K562 (cell line): ENCODE measurements around the gene TOM1L1. TPM values are rescaled to one million over a fixed set of nuclear protein-coding genes. Genes with fewer than 3 reads are reported as not detected.
A peak's percentile ranks its signal among the peaks of the same experiment; 100 is the strongest.

Experiments
- ARHGAP35 ChIP-seq: fragments of 450-650 bp; IDR thresholded peaks from 2 replicates; pipeline ENCODE4 v1.6.1; 2018; ENCODE audit not compliant: partially characterized antibody
- FOXK1 ChIP-seq: sonication (generic); formaldehyde crosslinking; IDR thresholded peaks from 2 replicates; pipeline ENCODE4 v1.8.0; 2022; ENCODE audit warnings: missing genetic modification reagents, mild to moderate bottlenecking, borderline replicate concordance
- FOXP1 ChIP-seq: sonication (generic); formaldehyde crosslinking; IDR thresholded peaks from 2 replicates; pipeline ENCODE4 v1.8.0; 2022; ENCODE audit warnings: mild to moderate bottlenecking, missing genetic modification reagents
- HLTF ChIP-seq: fragments of 450-650 bp; IDR thresholded peaks from 2 replicates; pipeline ENCODE4 v1.6.1; 2016
- ILF3 ChIP-seq: fragments of 450-650 bp; IDR thresholded peaks from 2 replicates; pipeline ENCODE4 v1.6.1; 2018; ENCODE audit warnings: antibody characterized with exemption, mild to moderate bottlenecking, moderate library complexity, borderline replicate concordance
- KAT7 ChIP-seq: sonication (generic); formaldehyde crosslinking; IDR thresholded peaks from 2 replicates; pipeline ENCODE4 v1.8.0; 2022; ENCODE audit warnings: missing genetic modification reagents, mild to moderate bottlenecking, borderline replicate concordance
- NELFE ChIP-seq: IDR thresholded peaks from 2 replicates; pipeline ENCODE4 v1.6.1; 2011; ENCODE audit warnings: mild to moderate bottlenecking; ENCODE audit not compliant: insufficient read depth, insufficient read length
- NR4A1 ChIP-seq, 2 experiments: fragments of 250-450 bp in 1 of 2; fragments of 450-650 bp in 1 of 2; sonication (Bioruptor Pico) in 1 of 2; IDR thresholded peaks; 2 replicates each; pipeline versions ENCODE4 v1.4.0 to v1.6.1; 2016 to 2020; ENCODE audit warnings: mild to moderate bottlenecking in 2 of 2, missing compliant biosample characterization in 1 of 2, missing genetic modification characterization in 1 of 2, moderate library complexity in 1 of 2
- SMAD3 ChIP-seq: fragments of 450-650 bp; formaldehyde crosslinking; conservative IDR thresholded peaks from 2 replicates; pipeline ENCODE4 v1.4.0; 2020; ENCODE audit warnings: mild to moderate bottlenecking
- SMARCB1 ChIP-seq: IDR thresholded peaks from 2 replicates; pipeline ENCODE4 v1.6.1; 2011; ENCODE audit warnings: improper control_type of control experiment, low read depth; ENCODE audit not compliant: insufficient read length
- SRSF3 ChIP-seq: fragments of 200-400 bp; formaldehyde crosslinking; IDR thresholded peaks from 2 replicates; pipeline ENCODE4 v1.6.1; 2016; ENCODE audit warnings: mild to moderate bottlenecking, low read length, moderate library complexity; ENCODE audit not compliant: insufficient read depth
- SRSF9 ChIP-seq: fragments of 200-400 bp; formaldehyde crosslinking; IDR thresholded peaks from 2 replicates; pipeline ENCODE4 v1.6.1; 2017; ENCODE audit warnings: low read depth, low read length, borderline replicate concordance
- TCFL5 ChIP-seq: fragments of 250-450 bp; sonication (Bioruptor Pico); conservative IDR thresholded peaks from 2 replicates; pipeline ENCODE4 v1.6.1; 2021; ENCODE audit warnings: mild to moderate bottlenecking, moderate library complexity, matching md5 sums
- ZNF143 ChIP-seq: sonication (generic); formaldehyde crosslinking; IDR thresholded peaks from 2 replicates; pipeline ENCODE4 v1.9.0; 2022; ENCODE audit warnings: mild to moderate bottlenecking, missing genetic modification reagents
- ZNF217 ChIP-seq: sonication (generic); formaldehyde crosslinking; IDR thresholded peaks from 2 replicates; pipeline ENCODE4 v1.8.0; 2022; ENCODE audit warnings: mild to moderate bottlenecking, missing genetic modification reagents
- ZNF24 ChIP-seq: fragments of 450-650 bp; IDR thresholded peaks from 2 replicates; pipeline ENCODE4 v1.6.1; 2016
- ZNF41 ChIP-seq: fragments of 250-450 bp; sonication (Bioruptor Pico); conservative IDR thresholded peaks from 2 replicates; pipeline ENCODE4 v1.4.0; 2020; ENCODE audit warnings: mild to moderate bottlenecking
- ZNF436 ChIP-seq: fragments of 250-450, 450-650 bp; sonication (Bioruptor Pico); formaldehyde crosslinking; IDR thresholded peaks from 2 replicates; pipeline ENCODE4 v1.7.0; 2020; ENCODE audit warnings: mild to moderate bottlenecking
- ZNF551 ChIP-seq: fragments of 250-450 bp; sonication (Bioruptor Pico); IDR thresholded peaks from 2 replicates; pipeline ENCODE4 v1.5.0; 2021; ENCODE audit warnings: mild to moderate bottlenecking, moderate library complexity
- ZNF780A ChIP-seq: fragments of 250-450 bp; sonication (Bioruptor Pico); IDR thresholded peaks from 2 replicates; pipeline ENCODE4 v1.5.0; 2021; ENCODE audit warnings: mild to moderate bottlenecking
- ZNF785 ChIP-seq: fragments of 250-450 bp; sonication (Bioruptor Pico); IDR thresholded peaks from 2 replicates; pipeline ENCODE4 v1.4.0; 2020; ENCODE audit warnings: mild to moderate bottlenecking
- polyA plus RNA-seq, 8 experiments: library from polyadenylated mRNA; depleted of rRNA in 4 of 8; stranded (reverse) in 5 of 8; unstranded in 3 of 8; fragments of >200 nt; fragmentation: Nextera tagmentation in 2 of 8; fragmentation: Illumina TruSeq in 1 of 8; extraction: Ambion mirVana in 2 of 8; extraction: Trizol in 1 of 8; gene quantifications; 2 replicates each; pipeline versions ENCODE4 v1.2.1 to v1.2.3, GENCODE V29; 2011 to 2014; ENCODE audit warnings: inconsistent platforms in 1 of 8, missing spikeins in 1 of 8
- total RNA-seq, 7 experiments: library from RNA; depleted of rRNA in 6 of 7; stranded (reverse); fragments of >200 nt in 6 of 7; fragmentation: Illumina TruSeq in 2 of 7; extraction: Trizol in 2 of 7; gene quantifications; 2 replicates each; pipeline versions ENCODE4 v1.2.1 to v1.2.3, GENCODE V29; 2011 to 2021; ENCODE audit warnings: low replicate concordance in 1 of 7
- TF ChIP-seq, protein P1 (sequence below): fragments of 450-650 bp; formaldehyde crosslinking; conservative IDR thresholded peaks from 2 replicates; pipeline ENCODE4 v1.4.0; 2022; ENCODE audit warnings: mild to moderate bottlenecking, missing genetic modification characterization
- TF ChIP-seq, protein P2 (sequence below): sonication (generic); formaldehyde crosslinking; IDR thresholded peaks from 2 replicates; pipeline ENCODE4 v1.8.1; 2022; ENCODE audit warnings: missing genetic modification reagents
- TF ChIP-seq, protein P3 (sequence below): fragments of 450-650 bp; IDR thresholded peaks from 2 replicates; pipeline ENCODE4 v1.6.1; 2018; ENCODE audit not compliant: partially characterized antibody

Gene TOM1L1
- total and polyA plus RNA-seq, 9 of the 15 experiments (the other 6 are each of a cell fraction or from before 2014, with no cell fraction given) = 21.3 to 74.3 (median 31.0) TPM

DNA sequence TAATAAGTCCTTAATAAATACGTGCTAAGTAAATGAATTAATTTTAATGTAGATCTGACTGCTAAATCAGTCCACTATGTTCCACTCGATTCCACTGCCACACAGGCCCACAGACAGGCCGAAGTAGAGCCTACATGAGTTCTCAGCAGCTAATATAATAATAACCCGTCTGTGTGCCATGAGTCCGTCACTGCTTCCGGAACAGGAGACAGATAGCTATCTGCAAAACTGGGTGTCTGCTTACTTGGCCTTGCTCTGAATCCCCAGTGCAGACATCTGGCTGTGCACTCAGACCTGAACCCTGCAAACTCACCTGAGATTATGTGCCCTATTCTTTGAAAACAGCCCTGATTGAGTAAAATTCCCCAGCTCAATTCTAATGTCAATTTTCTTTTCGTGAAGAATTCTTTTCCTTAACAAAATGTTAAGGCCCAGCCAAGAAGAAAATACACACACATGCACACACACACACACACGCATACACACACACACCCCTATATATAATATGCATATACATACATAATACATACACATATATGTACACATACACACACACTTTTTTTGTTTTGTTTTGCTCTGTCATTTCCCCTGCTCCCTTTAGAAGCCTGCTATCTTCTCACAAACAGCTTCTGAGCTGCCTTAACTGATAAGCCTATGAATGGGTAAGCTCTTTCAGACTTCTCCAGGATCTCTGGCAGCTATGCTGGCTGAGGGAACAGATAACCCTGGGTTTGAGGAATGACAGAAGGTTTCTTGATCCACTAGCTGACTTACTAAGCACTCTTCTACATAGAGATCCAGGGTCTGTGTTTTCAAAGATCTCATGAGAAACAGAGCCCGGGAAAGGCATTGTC, 39.8 kb upstream of the TOM1L1 start (continued):
- TF ChIP-seq, protein P1, sequence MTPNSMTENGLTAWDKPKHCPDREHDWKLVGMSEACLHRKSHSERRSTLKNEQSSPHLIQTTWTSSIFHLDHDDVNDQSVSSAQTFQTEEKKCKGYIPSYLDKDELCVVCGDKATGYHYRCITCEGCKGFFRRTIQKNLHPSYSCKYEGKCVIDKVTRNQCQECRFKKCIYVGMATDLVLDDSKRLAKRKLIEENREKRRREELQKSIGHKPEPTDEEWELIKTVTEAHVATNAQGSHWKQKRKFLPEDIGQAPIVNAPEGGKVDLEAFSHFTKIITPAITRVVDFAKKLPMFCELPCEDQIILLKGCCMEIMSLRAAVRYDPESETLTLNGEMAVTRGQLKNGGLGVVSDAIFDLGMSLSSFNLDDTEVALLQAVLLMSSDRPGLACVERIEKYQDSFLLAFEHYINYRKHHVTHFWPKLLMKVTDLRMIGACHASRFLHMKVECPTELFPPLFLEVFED (CRISPR knock-in tag) = no peak
- TF ChIP-seq, protein P2, sequence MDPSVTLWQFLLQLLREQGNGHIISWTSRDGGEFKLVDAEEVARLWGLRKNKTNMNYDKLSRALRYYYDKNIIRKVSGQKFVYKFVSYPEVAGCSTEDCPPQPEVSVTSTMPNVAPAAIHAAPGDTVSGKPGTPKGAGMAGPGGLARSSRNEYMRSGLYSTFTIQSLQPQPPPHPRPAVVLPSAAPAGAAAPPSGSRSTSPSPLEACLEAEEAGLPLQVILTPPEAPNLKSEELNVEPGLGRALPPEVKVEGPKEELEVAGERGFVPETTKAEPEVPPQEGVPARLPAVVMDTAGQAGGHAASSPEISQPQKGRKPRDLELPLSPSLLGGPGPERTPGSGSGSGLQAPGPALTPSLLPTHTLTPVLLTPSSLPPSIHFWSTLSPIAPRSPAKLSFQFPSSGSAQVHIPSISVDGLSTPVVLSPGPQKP (CRISPR knock-in tag) = no peak
- TF ChIP-seq ILF3 (no peak; the same call in 1 of the 2 replicates), FOXK1 (CRISPR knock-in tag) (no peak), ARHGAP35 (peak; percentile 23), ZNF24 (no peak; the same call in 1 of the 2 replicates), NR4A1 (CRISPR knock-in tag; IDR thresholded peaks at IDR 0.05) (no peak), NR4A1 (tag; IDR thresholded peaks at IDR 0.05) (0 out of 2 replicates have a peak, but pooled peaks have one; percentile 36), NELFE (no peak), TCFL5 (CRISPR knock-in tag) (no peak), ZNF551 (no peak), KAT7 (CRISPR knock-in tag) (no peak), ZNF780A (CRISPR knock-in tag) (no peak), ZNF143 (CRISPR knock-in tag) (no peak), FOXP1 (CRISPR knock-in tag) (no peak), SMAD3 (CRISPR knock-in tag) (peak; percentile 80), ZNF217 (CRISPR knock-in tag) (no peak), SRSF3 (no peak), HLTF (peak; percentile 79), ZNF41 (CRISPR knock-in tag) (no peak), SMARCB1 (no peak), ZNF785 (CRISPR knock-in tag) (no peak), SRSF9 (no peak), ZNF436 (CRISPR knock-in tag) (no peak)
- TF ChIP-seq, protein P3, sequence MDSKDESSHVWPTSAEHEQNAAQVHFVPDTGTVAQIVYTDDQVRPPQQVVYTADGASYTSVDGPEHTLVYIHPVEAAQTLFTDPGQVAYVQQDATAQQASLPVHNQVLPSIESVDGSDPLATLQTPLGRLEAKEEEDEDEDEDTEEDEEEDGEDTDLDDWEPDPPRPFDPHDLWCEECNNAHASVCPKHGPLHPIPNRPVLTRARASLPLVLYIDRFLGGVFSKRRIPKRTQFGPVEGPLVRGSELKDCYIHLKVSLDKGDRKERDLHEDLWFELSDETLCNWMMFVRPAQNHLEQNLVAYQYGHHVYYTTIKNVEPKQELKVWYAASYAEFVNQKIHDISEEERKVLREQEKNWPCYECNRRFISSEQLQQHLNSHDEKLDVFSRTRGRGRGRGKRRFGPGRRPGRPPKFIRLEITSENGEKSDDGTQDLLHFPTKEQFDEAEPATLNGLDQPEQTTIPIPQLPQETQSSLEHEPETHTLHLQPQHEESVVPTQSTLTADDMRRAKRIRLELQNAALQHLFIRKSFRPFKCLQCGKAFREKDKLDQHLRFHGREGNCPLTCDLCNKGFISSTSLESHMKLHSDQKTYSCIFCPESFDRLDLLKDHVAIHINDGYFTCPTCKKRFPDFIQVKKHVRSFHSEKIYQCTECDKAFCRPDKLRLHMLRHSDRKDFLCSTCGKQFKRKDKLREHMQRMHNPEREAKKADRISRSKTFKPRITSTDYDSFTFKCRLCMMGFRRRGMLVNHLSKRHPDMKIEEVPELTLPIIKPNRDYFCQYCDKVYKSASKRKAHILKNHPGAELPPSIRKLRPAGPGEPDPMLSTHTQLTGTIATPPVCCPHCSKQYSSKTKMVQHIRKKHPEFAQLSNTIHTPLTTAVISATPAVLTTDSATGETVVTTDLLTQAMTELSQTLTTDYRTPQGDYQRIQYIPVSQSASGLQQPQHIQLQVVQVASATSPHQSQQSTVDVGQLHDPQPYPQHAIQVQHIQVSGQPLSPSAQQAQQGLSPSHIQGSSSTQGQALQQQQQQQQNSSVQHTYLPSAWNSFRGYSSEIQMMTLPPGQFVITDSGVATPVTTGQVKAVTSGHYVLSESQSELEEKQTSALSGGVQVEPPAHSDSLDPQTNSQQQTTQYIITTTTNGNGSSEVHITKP = no peak
